ENCODE data around the gene MBD4.

GRCh38 chr3:129410971-129411370 is 28.8 kb downstream of the MBD4 start:
- TF ChIP-seq CTCF (IDR thresholded peaks at IDR 0.05) = no peak
- TF ChIP-seq POLR2AphosphoS5 (IDR thresholded peaks at IDR 0.05) = no peak
- no peak for TF ChIP-seq POLR2A (IDR thresholded peaks at IDR 0.05; ENCODE audit: low read depth)
- no peak for TF ChIP-seq EP300 (IDR thresholded peaks at IDR 0.05)
